Measurements from ENCODE around the gene MILR1.
"Not testable (repeated sequence)": the region's sequence is repeated elsewhere in the genome, so short reads cannot be mapped to it uniquely, and the experiment has no call there.

The MILR1 gene

GRCh38 chr17:64410750-64411490 lies 38.0 kb upstream of the MILR1 start:
- H3K9me3 ChIP-seq (ENCODE audit: low read depth, low read length), result no peaks in the 10 kb centered on the region
- no peaks in the 10 kb centered on the region for H3K36me3 ChIP-seq (ENCODE audit: insufficient read depth, low read length)
- H3K4me3 ChIP-seq, result no peak overlapping the region
- no peak overlapping the region for H3K27ac ChIP-seq
- no peak for TF ChIP-seq POLR2AphosphoS5 (IDR thresholded peaks at IDR 0.05; ENCODE audit: borderline replicate concordance, low read depth, low read length)
- no peak for TF ChIP-seq FOXP2 (optimal IDR thresholded peaks at IDR 0.05; ENCODE audit: control extremely low read depth, extremely low read length, insufficient read depth)
- no peak for TF ChIP-seq EZH2 (IDR thresholded peaks at IDR 0.05)
- no peak for DNase-seq (ENCODE audit: low read depth, low spot score)
- no peak overlapping the region for H3K9ac ChIP-seq (ENCODE audit: insufficient read length)

GRCh38 chr17:64411999-64412771 lies 36.7 kb upstream of the MILR1 start:
- Histone ChIP-seq H3K4me3 (peak overlapping the region; percentile 11; the same call in 1 of the 2 replicates), H3K9me3 (ENCODE audit: low read depth, low read length) (no peaks in the 10 kb centered on the region), H3K9ac (ENCODE audit: insufficient read length) (no peak overlapping the region), H3K36me3 (ENCODE audit: insufficient read depth, low read length) (no peaks in the 10 kb centered on the region), H3K27ac (no peak overlapping the region)
- no peak for DNase-seq (ENCODE audit: low read depth, low spot score)
- no peak for TF ChIP-seq POLR2AphosphoS5 (IDR thresholded peaks at IDR 0.05; ENCODE audit: borderline replicate concordance, low read depth, low read length)
- TF ChIP-seq EZH2 (IDR thresholded peaks at IDR 0.05), result no peak
- no peak for TF ChIP-seq FOXP2 (optimal IDR thresholded peaks at IDR 0.05; ENCODE audit: control extremely low read depth, extremely low read length, insufficient read depth)

GRCh38 chr17:64412944-64413381 lies 36.0 kb upstream of the MILR1 start:
- no peak for DNase-seq (ENCODE audit: low read depth, low spot score)
- Histone ChIP-seq H3K4me3 (no peak overlapping the region), H3K9me3 (ENCODE audit: low read depth, low read length) (no peaks in the 10 kb centered on the region), H3K9ac (ENCODE audit: insufficient read length) (no peak overlapping the region), H3K36me3 (ENCODE audit: insufficient read depth, low read length) (no peaks in the 10 kb centered on the region), H3K27ac (no peak overlapping the region)
- TF ChIP-seq POLR2AphosphoS5 (IDR thresholded peaks at IDR 0.05; ENCODE audit: borderline replicate concordance, low read depth, low read length), result no peak
- no peak for TF ChIP-seq FOXP2 (optimal IDR thresholded peaks at IDR 0.05; ENCODE audit: control extremely low read depth, extremely low read length, insufficient read depth)
- TF ChIP-seq EZH2 (IDR thresholded peaks at IDR 0.05), result no peak

GRCh38 chr17:64413513-64413912 lies 35.4 kb upstream of the MILR1 start:
- TF ChIP-seq FOXP2 (optimal IDR thresholded peaks at IDR 0.05; ENCODE audit: control extremely low read depth, extremely low read length, insufficient read depth), result no peak
- no peak for TF ChIP-seq POLR2AphosphoS5 (IDR thresholded peaks at IDR 0.05; ENCODE audit: borderline replicate concordance, low read depth, low read length)
- H3K9ac ChIP-seq (ENCODE audit: insufficient read length), result no peak overlapping the region
- H3K9me3 ChIP-seq (ENCODE audit: low read depth, low read length), result no peaks in the 10 kb centered on the region
- no peak overlapping the region for H3K4me3 ChIP-seq
- H3K27ac ChIP-seq, result no peak overlapping the region
- no peak for DNase-seq (ENCODE audit: low read depth, low spot score)
- no peaks in the 10 kb centered on the region for H3K36me3 ChIP-seq (ENCODE audit: insufficient read depth, low read length)

- H3K9ac ChIP-seq (ENCODE audit: insufficient read length), result no peak overlapping the region
- no peak overlapping the region for H3K27ac ChIP-seq
- no peaks in the 10 kb centered on the region for H3K36me3 ChIP-seq (ENCODE audit: insufficient read depth, low read length)
- TF ChIP-seq EZH2 (IDR thresholded peaks at IDR 0.05), result no peak
- no peak for TF ChIP-seq POLR2AphosphoS5 (IDR thresholded peaks at IDR 0.05; ENCODE audit: borderline replicate concordance, low read depth, low read length)
- no peak for TF ChIP-seq FOXP2 (optimal IDR thresholded peaks at IDR 0.05; ENCODE audit: control extremely low read depth, extremely low read length, insufficient read depth)
- no peak for DNase-seq (ENCODE audit: low read depth, low spot score)
- H3K9me3 ChIP-seq (ENCODE audit: low read depth, low read length), result no peaks in the 10 kb centered on the region
- H3K4me3 ChIP-seq, result no peak overlapping the region
Measured at GRCh38 chr17:64418506-64419339, 30.2 kb upstream of the MILR1 start.

- peak; percentile 48 for DNase-seq (ENCODE audit: low read depth, low spot score)
- no peaks in the 10 kb centered on the region for H3K36me3 ChIP-seq (ENCODE audit: insufficient read depth, low read length)
- no peak overlapping the region for H3K4me3 ChIP-seq
- no peak overlapping the region for H3K9ac ChIP-seq (ENCODE audit: insufficient read length)
- TF ChIP-seq EZH2 (IDR thresholded peaks at IDR 0.05) (no peak), FOXP2 (optimal IDR thresholded peaks at IDR 0.05; ENCODE audit: control extremely low read depth, extremely low read length, insufficient read depth) (no peak), POLR2AphosphoS5 (IDR thresholded peaks at IDR 0.05; ENCODE audit: borderline replicate concordance, low read depth, low read length) (no peak)
- no peak overlapping the region for H3K27ac ChIP-seq
- no peaks in the 10 kb centered on the region for H3K9me3 ChIP-seq (ENCODE audit: low read depth, low read length)
Measured at GRCh38 chr17:64420143-64420670, 28.7 kb upstream of the MILR1 start.

- not testable (repeated sequence) for H3K9me3 ChIP-seq (ENCODE audit: low read depth, low read length); DNase-seq (ENCODE audit: low read depth, low spot score); H3K27ac ChIP-seq; H3K36me3 ChIP-seq (ENCODE audit: insufficient read depth, low read length); H3K4me3 ChIP-seq; H3K9ac ChIP-seq (ENCODE audit: insufficient read length)
Measured at GRCh38 chr17:64422121-64422520, 26.8 kb upstream of the MILR1 start.

GRCh38 chr17:64423881-64424280 lies 25.0 kb upstream of the MILR1 start:
- Histone ChIP-seq H3K36me3 (ENCODE audit: insufficient read depth, low read length) (no peaks in the 10 kb centered on the region), H3K27ac (no peak overlapping the region), H3K4me3 (no peak overlapping the region), H3K9ac (ENCODE audit: insufficient read length) (no peak overlapping the region), H3K9me3 (ENCODE audit: low read depth, low read length) (no peaks in the 10 kb centered on the region)
- no peak for TF ChIP-seq FOXP2 (optimal IDR thresholded peaks at IDR 0.05; ENCODE audit: control extremely low read depth, extremely low read length, insufficient read depth)
- no peak for TF ChIP-seq EZH2 (IDR thresholded peaks at IDR 0.05)
- TF ChIP-seq POLR2AphosphoS5 (IDR thresholded peaks at IDR 0.05; ENCODE audit: borderline replicate concordance, low read depth, low read length), result no peak
- no peak for DNase-seq (ENCODE audit: low read depth, low spot score)

Measured in SK-N-MC (cell line).